ENCODE measurements around the gene PHAX.

DNA sequence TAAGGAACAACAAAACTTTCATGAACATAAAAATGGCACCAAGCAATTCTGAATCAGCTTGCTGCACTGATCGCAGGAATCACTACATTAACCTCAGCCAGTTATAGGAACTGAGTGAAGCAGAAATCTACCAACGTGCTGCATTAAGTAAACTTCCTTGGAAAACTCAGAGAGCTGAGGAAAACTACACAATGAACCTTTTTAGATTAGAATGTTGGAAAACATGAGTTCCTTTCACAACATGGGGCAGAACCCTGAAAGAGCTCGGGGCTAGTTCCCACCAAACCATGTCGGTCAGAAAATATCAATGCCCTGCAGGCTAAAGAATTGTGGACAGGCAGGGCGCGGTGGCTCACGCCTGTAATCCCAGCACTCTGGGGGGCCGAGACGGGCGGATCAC, 25.1 kb upstream of the PHAX start:
- TF ChIP-seq, protein P1, sequence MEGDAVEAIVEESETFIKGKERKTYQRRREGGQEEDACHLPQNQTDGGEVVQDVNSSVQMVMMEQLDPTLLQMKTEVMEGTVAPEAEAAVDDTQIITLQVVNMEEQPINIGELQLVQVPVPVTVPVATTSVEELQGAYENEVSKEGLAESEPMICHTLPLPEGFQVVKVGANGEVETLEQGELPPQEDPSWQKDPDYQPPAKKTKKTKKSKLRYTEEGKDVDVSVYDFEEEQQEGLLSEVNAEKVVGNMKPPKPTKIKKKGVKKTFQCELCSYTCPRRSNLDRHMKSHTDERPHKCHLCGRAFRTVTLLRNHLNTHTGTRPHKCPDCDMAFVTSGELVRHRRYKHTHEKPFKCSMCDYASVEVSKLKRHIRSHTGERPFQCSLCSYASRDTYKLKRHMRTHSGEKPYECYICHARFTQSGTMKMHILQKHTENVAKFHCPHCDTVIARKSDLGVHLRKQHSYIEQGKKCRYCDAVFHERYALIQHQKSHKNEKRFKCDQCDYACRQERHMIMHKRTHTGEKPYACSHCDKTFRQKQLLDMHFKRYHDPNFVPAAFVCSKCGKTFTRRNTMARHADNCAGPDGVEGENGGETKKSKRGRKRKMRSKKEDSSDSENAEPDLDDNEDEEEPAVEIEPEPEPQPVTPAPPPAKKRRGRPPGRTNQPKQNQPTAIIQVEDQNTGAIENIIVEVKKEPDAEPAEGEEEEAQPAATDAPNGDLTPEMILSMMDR (IDR thresholded peaks at IDR 0.05): no peak
- TF ChIP-seq POLR2AphosphoS5 (IDR thresholded peaks at IDR 0.05; ENCODE audit: low read depth, low read length) (no peak), TCF7L2 (IDR thresholded peaks at IDR 0.05; ENCODE audit: low read depth, low read length) (no peak)
